Tibial artery (tissue), 4 donors: ENCODE measurements around the gene AGPS.
"Not testable (repeated sequence)": the region's sequence is repeated elsewhere in the genome, so short reads cannot be mapped to it uniquely, and the experiment has no call there.

Experiments
- DNase-seq, 2 donors: peaks; one replicate each; pipeline ENCODE4 v3.0.0-alpha.2; 2019
- H3K27ac ChIP-seq, 2 donors: fragments of 200-600 bp; sonication (generic) in 1 of 2; 1 replicate in 1 of 2; 2 replicates in 1 of 2; pipeline ENCODE4 v1.5.1; 2018 to 2019; ENCODE audit warnings: mild to moderate bottlenecking in 1 of 2
- H3K27me3 ChIP-seq, 2 donors: fragments of 200-600 bp; sonication (generic) in 1 of 2; one replicate each; pipeline versions ENCODE4 v1.5.1 to v1.6.0; 2016 to 2019
- H3K36me3 ChIP-seq, 3 donors: fragments of 200-600 bp; sonication (generic) in 2 of 3; one replicate each; pipeline ENCODE4 v1.5.1; 2016 to 2019; ENCODE audit warnings: mild to moderate bottlenecking in 2 of 3
- H3K4me1 ChIP-seq, 4 donors: fragments of 200-600 bp; sonication (generic) in 2 of 4; 1 replicate in 3 of 4; 2 replicates in 1 of 4; pipeline ENCODE4 v1.5.1; 2016 to 2019
- H3K4me3 ChIP-seq, 2 donors: fragments of 200-600 bp; sonication (generic) in 1 of 2; 1 replicate in 1 of 2; 2 replicates in 1 of 2; pipeline ENCODE4 v1.5.1; 2018 to 2019; ENCODE audit warnings: mild to moderate bottlenecking in 2 of 2
- H3K9me3 ChIP-seq, 3 donors: fragments of 200-600 bp; sonication (generic) in 1 of 3; one replicate each; pipeline ENCODE4 v1.5.1; 2016 to 2019
- intact Hi-C: fragments of 100-400 bp; cut with DNase I; formaldehyde crosslinking; loops from one replicate; pipeline ENCODE4 v1.15.0; 2023; ENCODE audit warnings: low total_unique reads
- TF ChIP-seq, protein P1 (sequence below), 2 experiments: fragments of 200-600 bp in 1 of 2; fragments of 450-650 bp in 1 of 2; IDR thresholded peaks; one replicate each; pipeline ENCODE4 v1.5.1; 2017 to 2019; ENCODE audit warnings: antibody characterized with exemption in 2 of 2, mild to moderate bottlenecking in 1 of 2, moderate library complexity in 1 of 2

The AGPS gene

DNA sequence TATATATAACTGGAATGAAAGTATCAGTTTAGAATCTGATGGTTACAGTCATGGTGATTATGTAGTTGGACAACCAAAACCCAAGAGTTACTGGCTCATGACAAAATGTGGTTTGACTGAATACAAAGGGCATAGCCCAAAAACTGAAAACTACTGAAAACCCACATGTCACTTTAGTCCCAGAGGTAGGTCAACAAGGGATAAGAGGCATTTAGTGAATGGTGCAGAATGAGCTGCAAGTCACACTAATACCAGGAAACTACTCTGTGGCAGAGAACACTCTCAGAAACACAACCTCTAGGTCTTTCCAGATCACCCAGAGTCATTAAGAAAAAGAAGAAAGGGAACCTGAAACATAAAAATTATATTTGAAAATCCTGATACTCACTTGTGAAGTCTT lies 154.5 kb downstream of the AGPS start:
- intact Hi-C loops = no loop called here
- DNase-seq = no peak
- H3K4me3 ChIP-seq = no peak overlapping the region
- H3K27ac ChIP-seq = no peak overlapping the region
- no peaks in the 10 kb centered on the region for H3K27me3 ChIP-seq
- TF ChIP-seq, protein P1, sequence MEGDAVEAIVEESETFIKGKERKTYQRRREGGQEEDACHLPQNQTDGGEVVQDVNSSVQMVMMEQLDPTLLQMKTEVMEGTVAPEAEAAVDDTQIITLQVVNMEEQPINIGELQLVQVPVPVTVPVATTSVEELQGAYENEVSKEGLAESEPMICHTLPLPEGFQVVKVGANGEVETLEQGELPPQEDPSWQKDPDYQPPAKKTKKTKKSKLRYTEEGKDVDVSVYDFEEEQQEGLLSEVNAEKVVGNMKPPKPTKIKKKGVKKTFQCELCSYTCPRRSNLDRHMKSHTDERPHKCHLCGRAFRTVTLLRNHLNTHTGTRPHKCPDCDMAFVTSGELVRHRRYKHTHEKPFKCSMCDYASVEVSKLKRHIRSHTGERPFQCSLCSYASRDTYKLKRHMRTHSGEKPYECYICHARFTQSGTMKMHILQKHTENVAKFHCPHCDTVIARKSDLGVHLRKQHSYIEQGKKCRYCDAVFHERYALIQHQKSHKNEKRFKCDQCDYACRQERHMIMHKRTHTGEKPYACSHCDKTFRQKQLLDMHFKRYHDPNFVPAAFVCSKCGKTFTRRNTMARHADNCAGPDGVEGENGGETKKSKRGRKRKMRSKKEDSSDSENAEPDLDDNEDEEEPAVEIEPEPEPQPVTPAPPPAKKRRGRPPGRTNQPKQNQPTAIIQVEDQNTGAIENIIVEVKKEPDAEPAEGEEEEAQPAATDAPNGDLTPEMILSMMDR (IDR thresholded peaks at IDR 0.05) = no peak
- H3K36me3 ChIP-seq = no peaks in the 10 kb centered on the region
- H3K9me3 ChIP-seq = no peaks in the 10 kb centered on the region
- peaks cover 0 to 14% (median 6%) of the 10 kb centered on the region in 4 donors for H3K4me1 ChIP-seq

DNA sequence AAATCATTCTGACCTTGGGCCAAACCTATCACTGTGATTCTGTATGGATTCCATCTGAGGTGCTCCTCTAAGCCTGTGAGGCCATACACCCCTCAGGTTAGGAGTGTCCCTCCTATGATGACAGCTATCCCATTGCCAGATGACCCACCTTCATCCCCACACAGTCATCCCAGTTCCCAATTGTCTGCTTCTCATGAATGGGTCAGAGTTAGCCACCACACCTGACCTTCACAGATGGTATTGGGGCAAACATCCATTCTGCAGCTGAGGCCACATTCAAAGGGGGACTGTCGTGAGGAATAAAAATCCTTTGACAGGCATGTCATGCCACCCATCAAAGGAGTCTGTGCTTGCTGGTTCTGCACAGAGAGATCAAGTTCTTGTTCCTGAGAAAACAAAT lies 155.2 kb downstream of the AGPS start:
- Histone ChIP-seq H3K4me1 (peaks cover 0 to 16% (median 6%) of the 10 kb centered on the region in 4 donors), H3K27me3 (no peaks in the 10 kb centered on the region), H3K27ac (no peak overlapping the region), H3K9me3 (no peaks in the 10 kb centered on the region), H3K36me3 (no peaks in the 10 kb centered on the region), H3K4me3 (no peak overlapping the region)
- TF ChIP-seq, protein P1 (IDR thresholded peaks at IDR 0.05) = no peak
- intact Hi-C loops = no loop called here
- DNase-seq = no peak

DNA sequence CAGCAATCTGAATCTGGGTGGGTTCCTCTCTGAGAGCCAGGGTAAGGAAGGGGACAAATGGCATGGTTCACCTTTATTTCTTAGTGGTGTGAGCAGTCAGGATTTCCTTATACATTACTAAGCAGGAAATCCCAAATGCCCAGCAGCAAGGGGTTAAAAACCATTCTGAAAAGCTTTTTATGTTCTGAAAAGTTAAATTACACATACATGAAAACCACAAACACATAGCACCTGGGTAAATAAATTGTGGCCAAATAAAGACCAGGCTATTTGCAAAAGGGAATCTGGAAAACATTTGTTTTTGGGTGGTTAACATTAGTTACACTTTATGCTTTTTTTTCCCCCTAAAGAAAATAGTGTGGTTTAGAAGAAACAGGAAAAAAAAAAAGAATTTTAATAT lies 156.1 kb downstream of the AGPS start:
- DNase-seq = no peak
- TF ChIP-seq, protein P1 (IDR thresholded peaks at IDR 0.05) = no peak
- intact Hi-C loops = no loop called here

DNA sequence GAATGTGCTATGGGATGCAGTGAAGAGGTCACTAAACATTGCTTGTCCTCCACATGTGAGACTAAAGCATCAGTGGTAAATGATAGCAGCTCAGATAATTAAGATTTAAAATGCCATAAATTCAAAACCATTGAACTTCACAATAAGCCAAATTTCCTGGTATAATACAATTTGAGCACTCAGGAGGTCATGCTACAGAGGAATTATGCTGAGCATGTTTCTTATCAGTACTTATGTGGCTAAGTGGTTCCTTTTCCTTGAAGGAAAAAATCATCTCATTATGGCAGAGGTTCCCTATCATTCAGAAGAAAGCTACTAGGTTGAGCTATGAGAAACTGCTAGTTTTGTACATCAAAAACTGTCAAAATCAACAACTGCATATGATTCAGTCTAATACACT lies 156.6 kb downstream of the AGPS start:
- Histone ChIP-seq H3K4me3 (no peak overlapping the region), H3K4me1 (peaks cover 0 to 5% (median 2%) of the 10 kb centered on the region in 4 donors), H3K9me3 (no peaks in the 10 kb centered on the region), H3K27me3 (no peaks in the 10 kb centered on the region), H3K27ac (no peak overlapping the region), H3K36me3 (no peaks in the 10 kb centered on the region)
- intact Hi-C loops = no loop called here
- TF ChIP-seq, protein P1 (IDR thresholded peaks at IDR 0.05) = no peak
- DNase-seq = no peak

More for the DNA sequence above, 156.1 kb downstream of the AGPS start:
- H3K36me3 ChIP-seq = no peaks in the 10 kb centered on the region
- H3K27ac ChIP-seq = no peak overlapping the region
- H3K27me3 ChIP-seq = no peaks in the 10 kb centered on the region
- peaks cover 0 to 9% (median 2%) of the 10 kb centered on the region in 4 donors for H3K4me1 ChIP-seq
- no peak overlapping the region for H3K4me3 ChIP-seq
- H3K9me3 ChIP-seq = no peaks in the 10 kb centered on the region

DNA sequence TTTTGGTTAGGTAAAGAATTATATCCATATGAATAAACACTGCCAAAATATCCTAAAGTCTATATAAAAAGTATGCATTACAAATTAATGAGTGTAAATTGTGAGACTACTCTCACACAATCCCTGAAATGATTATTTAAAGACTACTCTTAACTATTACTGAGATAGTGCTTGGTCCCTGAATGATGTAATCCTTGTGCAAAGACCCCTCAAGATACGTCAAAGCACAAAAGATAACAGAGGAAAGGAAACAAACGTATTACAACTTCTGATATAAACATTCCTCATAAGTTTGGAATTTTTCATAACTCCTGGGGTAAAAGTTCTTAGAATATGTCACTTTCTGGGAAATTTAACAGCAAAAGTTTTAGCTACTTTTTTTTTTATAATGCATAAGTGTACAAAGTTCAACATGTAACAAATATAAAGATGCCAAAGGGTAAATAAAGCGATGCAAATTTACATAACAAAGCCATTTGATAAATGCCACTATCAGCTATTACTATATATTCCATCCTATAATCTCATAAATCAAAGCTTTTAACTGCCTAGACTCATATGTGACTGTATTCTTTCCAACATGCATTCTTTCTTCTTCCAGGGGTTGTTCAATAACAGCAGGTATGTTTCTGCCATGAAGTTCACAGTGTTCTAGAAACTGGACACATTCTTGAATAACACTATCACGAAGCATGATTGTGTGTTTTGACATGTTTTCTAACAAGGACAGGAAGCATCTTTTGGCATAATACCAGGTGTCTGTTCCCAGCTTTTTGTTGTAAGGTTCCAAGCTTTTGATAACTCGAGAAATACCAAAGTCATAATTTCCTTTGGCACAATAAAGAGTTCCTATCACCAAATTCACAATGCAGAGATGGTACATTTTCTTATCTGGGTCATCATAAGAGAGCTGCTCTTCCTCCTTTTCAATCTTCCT lies 158.0 kb downstream of the AGPS start:
- H3K9me3 ChIP-seq = no peaks in the 10 kb centered on the region
- TF ChIP-seq, protein P1 (IDR thresholded peaks at IDR 0.05) = no peak
- H3K27ac ChIP-seq = no peak overlapping the region
- peaks cover 0 to 5% (median 2%) of the 10 kb centered on the region in 4 donors for H3K4me1 ChIP-seq
- no peaks in the 10 kb centered on the region for H3K27me3 ChIP-seq
- no peaks in the 10 kb centered on the region for H3K36me3 ChIP-seq
- no peak overlapping the region for H3K4me3 ChIP-seq
- intact Hi-C loops = loop anchor here (5.0 kb wide), 1 partner anchor 67 kb away; a partner anchor contains a TSS
- DNase-seq = no peak

DNA sequence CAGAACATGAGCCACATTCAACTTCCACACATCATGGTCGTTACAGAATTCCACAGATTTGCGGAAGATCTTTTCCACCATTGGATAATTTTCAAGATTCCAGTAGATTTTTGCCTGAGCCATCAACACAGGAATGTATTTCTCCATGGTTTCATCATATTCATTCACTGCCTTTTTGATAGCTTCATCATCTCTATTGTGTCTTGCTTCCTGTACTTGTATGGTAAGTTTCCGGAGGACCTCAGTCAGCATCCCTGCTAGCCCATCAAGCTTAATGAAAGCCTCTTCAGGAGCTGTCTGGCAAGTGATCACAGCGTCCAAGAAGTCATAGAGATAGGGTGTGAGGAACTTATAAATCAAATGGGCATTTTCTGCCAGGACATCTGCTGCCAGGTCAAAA lies 158.8 kb downstream of the AGPS start:
- H3K27ac ChIP-seq, DNase-seq, H3K9me3 ChIP-seq, H3K27me3 ChIP-seq, H3K36me3 ChIP-seq, H3K4me1 ChIP-seq, H3K4me3 ChIP-seq: not testable (repeated sequence)
- intact Hi-C loops = loop anchor here (5.0 kb wide), 1 partner anchor 66 kb away; a partner anchor contains a TSS
